Stimulated activated CD4-positive, alpha-beta T cell treated with anti-CD3 and anti-CD28 coated beads, Interleukin-2, amount 100 ng/mL, for 4 hours (primary cell): Measurements from ENCODE around the gene BCAR3.
"Not testable (repeated sequence)": the region's sequence is repeated elsewhere in the genome, so short reads cannot be mapped to it uniquely, and the experiment has no call there.

Experiments used
- DNase-seq: peaks from one replicate; pipeline ENCODE4 v3.0.0-alpha.2; 2020; ENCODE audit warnings: low read depth

BCAR3 gene

GRCh38 chr1:93668951-93669350 lies 12.7 kb downstream of the BCAR3 start:
- DNase-seq: no peak

GRCh38 chr1:93668121-93668520 lies 13.5 kb downstream of the BCAR3 start:
- DNase-seq: no peak

GRCh38 chr1:93667642-93668041 lies 14.0 kb downstream of the BCAR3 start:
- no peak for DNase-seq

GRCh38 chr1:93666613-93667384 lies 14.8 kb downstream of the BCAR3 start:
- DNase-seq: no peak

GRCh38 chr1:93665015-93665414 lies 16.6 kb downstream of the BCAR3 start:
- DNase-seq: no peak

GRCh38 chr1:93663208-93663614 lies 18.4 kb downstream of the BCAR3 start:
- DNase-seq: no peak

GRCh38 chr1:93662481-93663207 lies 19.0 kb downstream of the BCAR3 start:
- DNase-seq: no peak

- no peak for DNase-seq
Observed at GRCh38 chr1:93661829-93662474, 19.7 kb downstream of the BCAR3 start.

GRCh38 chr1:93661341-93661740 lies 20.3 kb downstream of the BCAR3 start:
- DNase-seq: not testable (repeated sequence)

GRCh38 chr1:93659822-93660503 lies 21.7 kb downstream of the BCAR3 start:
- no peak for DNase-seq

GRCh38 chr1:93658188-93658587 lies 23.4 kb downstream of the BCAR3 start:
- no peak for DNase-seq

- no peak for DNase-seq
Observed at GRCh38 chr1:93656491-93656890, 25.1 kb downstream of the BCAR3 start.

GRCh38 chr1:93653656-93654055 lies 28.0 kb downstream of the BCAR3 start:
- DNase-seq: no peak

GRCh38 chr1:93652323-93652949 lies 29.2 kb downstream of the BCAR3 start:
- no peak for DNase-seq

GRCh38 chr1:93651695-93652094 lies 29.9 kb downstream of the BCAR3 start:
- DNase-seq: no peak

GRCh38 chr1:93650159-93650558 lies 31.5 kb downstream of the BCAR3 start:
- DNase-seq: not testable (repeated sequence)

GRCh38 chr1:93649231-93649630 lies 32.4 kb downstream of the BCAR3 start:
- no peak for DNase-seq

- no peak for DNase-seq
Observed at GRCh38 chr1:93648656-93649055, 33.0 kb downstream of the BCAR3 start.

- no peak for DNase-seq
Observed at GRCh38 chr1:93641527-93641926, 40.1 kb downstream of the BCAR3 start.

GRCh38 chr1:93640656-93641440 lies 40.8 kb downstream of the BCAR3 start:
- DNase-seq: no peak

GRCh38 chr1:93638981-93639380 lies 42.7 kb downstream of the BCAR3 start:
- no peak for DNase-seq
